Hindlimb muscle (tissue), 1 donor: Measurements from ENCODE around the gene HPDL. TPM values are rescaled to one million over a fixed set of nuclear protein-coding genes. Genes with fewer than 3 reads are reported as not detected.

ENCODE experiments used
- DNase-seq: peaks from one replicate; pipeline ENCODE4 v3.0.0-alpha.2; 2013
- polyA plus RNA-seq: library from polyadenylated mRNA; unstranded; fragments of 120-200 nt; gene quantifications from one replicate; pipeline ENCODE4 v1.2.1, GENCODE V29; 2013; ENCODE audit not compliant: insufficient read length

HPDL gene
- polyA plus RNA-seq, 1 donor, result 1.8 TPM

- DNase-seq, result no peak
These were observed 28.1 kb downstream of the HPDL start for GRCh38 chr1:45354838-45355237.

- DNase-seq, result no peak
These were observed 29.0 kb downstream of the HPDL start for GRCh38 chr1:45355683-45356082.

- DNase-seq, result no peak
These were observed 29.5 kb downstream of the HPDL start for GRCh38 chr1:45356186-45356585.

- DNase-seq, result peak; percentile 82
These were observed 33.3 kb downstream of the HPDL start for GRCh38 chr1:45359882-45360513.

GRCh38 chr1:45360981-45361380 is 34.3 kb downstream of the HPDL start:
- peak; percentile 63 for DNase-seq

- no peak for DNase-seq
These were observed 37.6 kb downstream of the HPDL start for GRCh38 chr1:45364294-45364693.

- no peak for DNase-seq
These were observed 38.4 kb downstream of the HPDL start for GRCh38 chr1:45365051-45365450.

- DNase-seq, result no peak
These were observed 43.9 kb downstream of the HPDL start for GRCh38 chr1:45370575-45370974.

GRCh38 chr1:45373573-45373972 is 46.9 kb downstream of the HPDL start:
- no peak for DNase-seq

- DNase-seq, result peak; percentile 14
These were observed 48.7 kb downstream of the HPDL start for GRCh38 chr1:45375104-45376090.

- DNase-seq, result no peak
These were observed 51.5 kb downstream of the HPDL start for GRCh38 chr1:45378184-45378583.

Other genes starting within 250 kb of the HPDL start
- 0.34 TPM for gene ZSWIM5, start 120.3 kb upstream of the HPDL start, polyA plus RNA-seq
- 7.1 TPM for gene TOE1, start 13.3 kb downstream of the HPDL start, polyA plus RNA-seq
- 16.0 TPM for gene MUTYH, start 13.5 kb downstream of the HPDL start, polyA plus RNA-seq
- gene TESK2, start 164.3 kb downstream of the HPDL start, polyA plus RNA-seq, result 2.1 TPM
- 1.0 TPM for gene CCDC163, start 173.2 kb downstream of the HPDL start, polyA plus RNA-seq
- gene MMACHC, start 173.4 kb downstream of the HPDL start, polyA plus RNA-seq, result 8.7 TPM
- gene PRDX1, start 195.0 kb downstream of the HPDL start, polyA plus RNA-seq, result 129 TPM
- 77.2 TPM for gene AKR1A1, start 223.9 kb downstream of the HPDL start, polyA plus RNA-seq